Measurements from ENCODE around the gene CHST3. TPM values are rescaled to one million over a fixed set of nuclear protein-coding genes. Genes with fewer than 3 reads are reported as not detected.

Gene CHST3
- total RNA-seq, 1 experiment from 2014 or later, result 44.6 TPM

DNA sequence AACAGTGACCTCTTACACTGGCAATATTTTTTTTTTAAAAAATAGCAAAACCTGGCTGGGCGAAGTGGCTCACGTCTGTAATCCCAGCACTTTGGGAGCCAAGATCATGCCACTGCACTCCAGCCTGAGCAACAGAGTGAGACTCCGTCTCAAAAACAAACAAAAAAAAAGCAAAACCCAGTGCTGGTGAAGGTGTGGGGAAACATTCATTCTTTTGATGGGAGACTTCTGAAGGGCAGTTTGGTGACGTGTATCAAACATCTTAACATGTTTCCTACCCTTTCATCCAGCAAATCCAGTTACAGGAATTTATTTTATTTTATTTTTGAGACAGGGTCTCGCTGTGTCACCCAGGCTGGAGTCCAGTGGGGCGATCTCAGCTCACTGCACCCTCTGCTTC, 58.0 kb downstream of the CHST3 start:
- BruUV-seq (replicated peaks), result no TSS peak
- Histone ChIP-seq H3K4me3 (ENCODE audit: low read depth in 2 of 2, low read length in 2 of 2) (no peak overlapping the region), H3K9me3 (ENCODE audit: control insufficient read depth, insufficient read depth, low read depth, low read length) (no peaks in the 10 kb centered on the region), H3K27me3 (ENCODE audit: control insufficient read depth, insufficient read depth, low read length) (no peaks in the 10 kb centered on the region), H3K27ac (ENCODE audit: low read length) (no peak overlapping the region), H3K36me3 (ENCODE audit: control insufficient read depth, insufficient read depth, low read length) (no peaks in the 10 kb centered on the region), H3K4me1 (ENCODE audit: control insufficient read depth, insufficient read depth, low read length) (peaks cover 3% of the 10 kb centered on the region; the same call in 1 of the 2 replicates)
- DNase-seq (ENCODE audit: low read depth, low spot score) (no peak), ATAC-seq (no peak)
- intact Hi-C loops (cut with micrococcal nuclease; ENCODE audit: unreplicated experiment) (no loop called here), in situ Hi-C loops (cut with HindIII; ENCODE audit: low pct_unique_long_range_greater_than_20kb, low sequenced_read_pairs) (no loop called here)
- ChIA-PET CTCF (no interaction called here), POLR2A (no interaction called here)
- TF ChIP-seq, protein P1, sequence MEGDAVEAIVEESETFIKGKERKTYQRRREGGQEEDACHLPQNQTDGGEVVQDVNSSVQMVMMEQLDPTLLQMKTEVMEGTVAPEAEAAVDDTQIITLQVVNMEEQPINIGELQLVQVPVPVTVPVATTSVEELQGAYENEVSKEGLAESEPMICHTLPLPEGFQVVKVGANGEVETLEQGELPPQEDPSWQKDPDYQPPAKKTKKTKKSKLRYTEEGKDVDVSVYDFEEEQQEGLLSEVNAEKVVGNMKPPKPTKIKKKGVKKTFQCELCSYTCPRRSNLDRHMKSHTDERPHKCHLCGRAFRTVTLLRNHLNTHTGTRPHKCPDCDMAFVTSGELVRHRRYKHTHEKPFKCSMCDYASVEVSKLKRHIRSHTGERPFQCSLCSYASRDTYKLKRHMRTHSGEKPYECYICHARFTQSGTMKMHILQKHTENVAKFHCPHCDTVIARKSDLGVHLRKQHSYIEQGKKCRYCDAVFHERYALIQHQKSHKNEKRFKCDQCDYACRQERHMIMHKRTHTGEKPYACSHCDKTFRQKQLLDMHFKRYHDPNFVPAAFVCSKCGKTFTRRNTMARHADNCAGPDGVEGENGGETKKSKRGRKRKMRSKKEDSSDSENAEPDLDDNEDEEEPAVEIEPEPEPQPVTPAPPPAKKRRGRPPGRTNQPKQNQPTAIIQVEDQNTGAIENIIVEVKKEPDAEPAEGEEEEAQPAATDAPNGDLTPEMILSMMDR (IDR thresholded peaks at IDR 0.05), result no peak
- TF ChIP-seq SIN3A (IDR thresholded peaks at IDR 0.05; ENCODE audit: borderline replicate concordance, insufficient read depth, low read depth, low read length), result no peak
- TF ChIP-seq, protein P2, sequence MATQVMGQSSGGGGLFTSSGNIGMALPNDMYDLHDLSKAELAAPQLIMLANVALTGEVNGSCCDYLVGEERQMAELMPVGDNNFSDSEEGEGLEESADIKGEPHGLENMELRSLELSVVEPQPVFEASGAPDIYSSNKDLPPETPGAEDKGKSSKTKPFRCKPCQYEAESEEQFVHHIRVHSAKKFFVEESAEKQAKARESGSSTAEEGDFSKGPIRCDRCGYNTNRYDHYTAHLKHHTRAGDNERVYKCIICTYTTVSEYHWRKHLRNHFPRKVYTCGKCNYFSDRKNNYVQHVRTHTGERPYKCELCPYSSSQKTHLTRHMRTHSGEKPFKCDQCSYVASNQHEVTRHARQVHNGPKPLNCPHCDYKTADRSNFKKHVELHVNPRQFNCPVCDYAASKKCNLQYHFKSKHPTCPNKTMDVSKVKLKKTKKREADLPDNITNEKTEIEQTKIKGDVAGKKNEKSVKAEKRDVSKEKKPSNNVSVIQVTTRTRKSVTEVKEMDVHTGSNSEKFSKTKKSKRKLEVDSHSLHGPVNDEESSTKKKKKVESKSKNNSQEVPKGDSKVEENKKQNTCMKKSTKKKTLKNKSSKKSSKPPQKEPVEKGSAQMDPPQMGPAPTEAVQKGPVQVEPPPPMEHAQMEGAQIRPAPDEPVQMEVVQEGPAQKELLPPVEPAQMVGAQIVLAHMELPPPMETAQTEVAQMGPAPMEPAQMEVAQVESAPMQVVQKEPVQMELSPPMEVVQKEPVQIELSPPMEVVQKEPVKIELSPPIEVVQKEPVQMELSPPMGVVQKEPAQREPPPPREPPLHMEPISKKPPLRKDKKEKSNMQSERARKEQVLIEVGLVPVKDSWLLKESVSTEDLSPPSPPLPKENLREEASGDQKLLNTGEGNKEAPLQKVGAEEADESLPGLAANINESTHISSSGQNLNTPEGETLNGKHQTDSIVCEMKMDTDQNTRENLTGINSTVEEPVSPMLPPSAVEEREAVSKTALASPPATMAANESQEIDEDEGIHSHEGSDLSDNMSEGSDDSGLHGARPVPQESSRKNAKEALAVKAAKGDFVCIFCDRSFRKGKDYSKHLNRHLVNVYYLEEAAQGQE (IDR thresholded peaks at IDR 0.05; ENCODE audit: insufficient read depth in 1 of 2, low read depth in 2 of 2, low read length in 1 of 2), result no peak
- no peak for TF ChIP-seq TCF7L2 (IDR thresholded peaks at IDR 0.05; ENCODE audit: low read depth, low read length)
- no peak for TF ChIP-seq POLR2AphosphoS5 (IDR thresholded peaks at IDR 0.05; ENCODE audit: low read depth, low read length)

DNA sequence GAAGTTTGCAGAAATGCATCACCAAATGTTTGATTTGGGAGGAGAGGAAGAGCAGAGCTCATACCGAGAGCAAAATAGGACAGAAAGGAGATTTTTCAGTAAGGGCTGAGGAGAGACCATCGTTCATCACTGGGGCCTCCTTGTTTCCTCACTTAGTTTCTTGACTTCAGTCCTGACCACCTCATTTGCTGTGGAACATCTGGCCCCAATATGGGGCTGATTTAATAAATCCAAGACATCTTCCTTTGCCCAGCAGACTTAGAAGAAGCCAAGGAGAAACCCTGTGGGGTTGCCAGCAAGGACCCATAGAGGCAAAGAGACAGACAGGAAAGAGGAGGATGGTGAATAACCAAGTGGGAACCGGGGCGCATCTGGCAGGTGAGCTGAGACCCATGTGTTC, 60.4 kb downstream of the CHST3 start:
- no TSS peak for BruUV-seq (replicated peaks)
- ChIA-PET CTCF (no interaction called here), POLR2A (no interaction called here)
- no peak for DNase-seq (ENCODE audit: low read depth, low spot score)
- no peaks in the 10 kb centered on the region for H3K36me3 ChIP-seq (ENCODE audit: control insufficient read depth, insufficient read depth, low read length)
- H3K27me3 ChIP-seq (ENCODE audit: control insufficient read depth, insufficient read depth, low read length), result no peaks in the 10 kb centered on the region
- TF ChIP-seq, protein P2 (IDR thresholded peaks at IDR 0.05; ENCODE audit: insufficient read depth in 1 of 2, low read depth in 2 of 2, low read length in 1 of 2), result no peak
- TF ChIP-seq TCF7L2 (IDR thresholded peaks at IDR 0.05; ENCODE audit: low read depth, low read length), result no peak
- TF ChIP-seq POLR2AphosphoS5 (IDR thresholded peaks at IDR 0.05; ENCODE audit: low read depth, low read length), result no peak
- TF ChIP-seq SIN3A (IDR thresholded peaks at IDR 0.05; ENCODE audit: borderline replicate concordance, insufficient read depth, low read depth, low read length), result no peak
- TF ChIP-seq, protein P1 (IDR thresholded peaks at IDR 0.05), result no peak
- intact Hi-C loops (cut with micrococcal nuclease; ENCODE audit: unreplicated experiment) (no loop called here), in situ Hi-C loops (cut with HindIII; ENCODE audit: low pct_unique_long_range_greater_than_20kb, low sequenced_read_pairs) (no loop called here)
- no peak overlapping the region for H3K27ac ChIP-seq (ENCODE audit: low read length)
- H3K4me1 ChIP-seq (ENCODE audit: control insufficient read depth, insufficient read depth, low read length), result peaks cover 12% of the 10 kb centered on the region
- ATAC-seq, result no peak
- no peaks in the 10 kb centered on the region for H3K9me3 ChIP-seq (ENCODE audit: control insufficient read depth, insufficient read depth, low read depth, low read length)
- no peak overlapping the region for H3K4me3 ChIP-seq (ENCODE audit: low read depth in 2 of 2, low read length in 2 of 2)

Measured in Panc1 (cell line).